Nephron (organoid): Measurements from ENCODE around the gene SPPL3.

Source experiments
- H3K27ac Mint-ChIP-seq, 3 experiments: 2 replicates each; pipeline ENCODE4 v1.8.0; 2020; ENCODE audit warnings: mixed read lengths in 3 of 3, mild to moderate bottlenecking in 2 of 3, moderate library complexity in 1 of 3
- H3K27me3 Mint-ChIP-seq: 2 replicates; pipeline ENCODE4 v1.8.0; 2021; ENCODE audit warnings: low read depth, mild to moderate bottlenecking, moderate library complexity, mixed read lengths
- H3K36me3 Mint-ChIP-seq: 2 replicates; pipeline ENCODE4 v1.8.0; 2020; ENCODE audit warnings: low read depth, mixed read lengths
- H3K4me1 Mint-ChIP-seq: 2 replicates; pipeline ENCODE4 v1.8.0; 2020; ENCODE audit warnings: mixed read lengths
- H3K4me3 Mint-ChIP-seq, 3 experiments: 2 replicates each; pipeline ENCODE4 v1.8.0; 2020; ENCODE audit warnings: mild to moderate bottlenecking in 3 of 3, mixed read lengths in 3 of 3, moderate library complexity in 2 of 3
- H3K9me3 Mint-ChIP-seq: 2 replicates; pipeline ENCODE4 v1.8.0; 2020; ENCODE audit warnings: mixed read lengths
- CTCF ChIP-seq, 3 experiments: fragments of 200-600 bp; sonication (generic); IDR thresholded peaks; one replicate each; pipeline ENCODE4 v1.5.0; 2021; ENCODE audit warnings: antibody characterized with exemption in 3 of 3; ENCODE audit not compliant: unreplicated experiment in 3 of 3

The SPPL3 gene

GRCh38 chr12:120784804-120785203, 119.4 kb downstream of the SPPL3 start:
- Mint-ChIP-seq H3K9me3 (no peaks in the 10 kb centered on the region), H3K27ac (no peak overlapping the region), H3K27me3 (no peaks in the 10 kb centered on the region), H3K36me3 (peaks cover 38% of the 10 kb centered on the region), H3K4me1 (no peaks in the 10 kb centered on the region), H3K4me3 (no peak overlapping the region)
- no peak for TF ChIP-seq CTCF (IDR thresholded peaks at IDR 0.05; ENCODE audit: unreplicated experiment in 3 of 3)

- H3K27me3 Mint-ChIP-seq = no peaks in the 10 kb centered on the region
- peaks cover 46% of the 10 kb centered on the region for H3K36me3 Mint-ChIP-seq
These were observed 121.0 kb downstream of the SPPL3 start for GRCh38 chr12:120783197-120783596.

GRCh38 chr12:120775862-120776552, 128.2 kb downstream of the SPPL3 start:
- Mint-ChIP-seq H3K27ac (peak overlapping the region; percentile 36 to 81 (median 55)), H3K4me1 (peaks cover 20% of the 10 kb centered on the region), H3K4me3 (no peak overlapping the region)

More at GRCh38 chr12:120783197-120783596, 121.0 kb downstream of the SPPL3 start:
- Mint-ChIP-seq H3K9me3 (no peaks in the 10 kb centered on the region), H3K4me1 (no peaks in the 10 kb centered on the region), H3K27ac (no peak overlapping the region), H3K4me3 (no peak overlapping the region)
- no peak for TF ChIP-seq CTCF (IDR thresholded peaks at IDR 0.05; ENCODE audit: unreplicated experiment in 3 of 3)

GRCh38 chr12:120774169-120774916, 129.8 kb downstream of the SPPL3 start:
- no peak overlapping the region for H3K4me3 Mint-ChIP-seq
- no peak for TF ChIP-seq CTCF (IDR thresholded peaks at IDR 0.05; ENCODE audit: unreplicated experiment in 3 of 3)
- H3K9me3 Mint-ChIP-seq = no peaks in the 10 kb centered on the region
- H3K27me3 Mint-ChIP-seq = no peaks in the 10 kb centered on the region
- H3K36me3 Mint-ChIP-seq = peaks cover 46% of the 10 kb centered on the region
- peaks cover 25% of the 10 kb centered on the region for H3K4me1 Mint-ChIP-seq
- H3K27ac Mint-ChIP-seq = peak overlapping the region; percentile 55 to 65 (median 61)

More at GRCh38 chr12:120775862-120776552, 128.2 kb downstream of the SPPL3 start:
- Mint-ChIP-seq H3K27me3 (no peaks in the 10 kb centered on the region), H3K9me3 (no peaks in the 10 kb centered on the region), H3K36me3 (peaks cover 40% of the 10 kb centered on the region)
- peak; percentile 16 to 38 (median 21) for TF ChIP-seq CTCF (IDR thresholded peaks at IDR 0.05; ENCODE audit: unreplicated experiment in 3 of 3)

GRCh38 chr12:120771097-120771496, 133.1 kb downstream of the SPPL3 start:
- no peaks in the 10 kb centered on the region for H3K9me3 Mint-ChIP-seq
- peak overlapping the region in 2 of 3 experiments; percentile 5 to 30 for H3K27ac Mint-ChIP-seq
- H3K27me3 Mint-ChIP-seq = no peaks in the 10 kb centered on the region
- no peak for TF ChIP-seq CTCF (IDR thresholded peaks at IDR 0.05; ENCODE audit: unreplicated experiment in 3 of 3)
- peaks cover 61% of the 10 kb centered on the region for H3K36me3 Mint-ChIP-seq
- no peak overlapping the region for H3K4me3 Mint-ChIP-seq
- peaks cover 31% of the 10 kb centered on the region for H3K4me1 Mint-ChIP-seq
